ENCODE measurements around the gene BFSP2.
A peak's percentile ranks its signal among the peaks of the same experiment; 100 is the strongest.

Gene BFSP2

GRCh38 chr3:133384331-133385027, 15.4 kb upstream of the BFSP2 start:
- peak; percentile 100 for TF ChIP-seq CTCF (IDR thresholded peaks at IDR 0.05; ENCODE audit: low read depth, low read length)
- peak; percentile 95 for DNase-seq
- Histone ChIP-seq H3K4me3 (ENCODE audit: low read depth, low read length) (peak overlapping the region; percentile 34), H3K4me1 (peaks cover 39% of the 10 kb centered on the region), H3K36me3 (peaks cover 24% of the 10 kb centered on the region), H3K9me3 (no peaks in the 10 kb centered on the region), H3K27me3 (no peaks in the 10 kb centered on the region)

GRCh38 chr3:133386876-133387275, 13.0 kb upstream of the BFSP2 start:
- DNase-seq, result no peak
- Histone ChIP-seq H3K9me3 (no peaks in the 10 kb centered on the region), H3K4me1 (peaks cover 39% of the 10 kb centered on the region), H3K36me3 (peaks cover 29% of the 10 kb centered on the region), H3K27me3 (no peaks in the 10 kb centered on the region), H3K4me3 (ENCODE audit: low read depth, low read length) (no peak overlapping the region)
- TF ChIP-seq CTCF (IDR thresholded peaks at IDR 0.05; ENCODE audit: low read depth, low read length), result peak; percentile 41

GRCh38 chr3:133387341-133387740, 12.5 kb upstream of the BFSP2 start:
- Histone ChIP-seq H3K36me3 (peaks cover 31% of the 10 kb centered on the region), H3K9me3 (no peaks in the 10 kb centered on the region), H3K4me3 (ENCODE audit: low read depth, low read length) (no peak overlapping the region), H3K4me1 (peaks cover 39% of the 10 kb centered on the region), H3K27me3 (no peaks in the 10 kb centered on the region)
- TF ChIP-seq CTCF (IDR thresholded peaks at IDR 0.05; ENCODE audit: low read depth, low read length), result no peak
- DNase-seq, result no peak

GRCh38 chr3:133388696-133389395, 11.0 kb upstream of the BFSP2 start:
- DNase-seq, result peak; percentile 55
- Histone ChIP-seq H3K4me3 (ENCODE audit: low read depth, low read length) (no peak overlapping the region), H3K36me3 (peaks cover 46% of the 10 kb centered on the region), H3K27me3 (no peaks in the 10 kb centered on the region), H3K9me3 (no peaks in the 10 kb centered on the region), H3K4me1 (peaks cover 30% of the 10 kb centered on the region)
- TF ChIP-seq CTCF (IDR thresholded peaks at IDR 0.05; ENCODE audit: low read depth, low read length), result no peak

- H3K4me3 ChIP-seq (ENCODE audit: low read depth, low read length), result no peak overlapping the region
- DNase-seq, result no peak
- peaks cover 57% of the 10 kb centered on the region for H3K36me3 ChIP-seq
- no peaks in the 10 kb centered on the region for H3K9me3 ChIP-seq
- TF ChIP-seq CTCF (IDR thresholded peaks at IDR 0.05; ENCODE audit: low read depth, low read length), result no peak
- no peaks in the 10 kb centered on the region for H3K27me3 ChIP-seq
- H3K4me1 ChIP-seq, result peaks cover 22% of the 10 kb centered on the region
Observed at GRCh38 chr3:133390715-133391114, 9.1 kb upstream of the BFSP2 start.

- no peaks in the 10 kb centered on the region for H3K27me3 ChIP-seq
- no peak for DNase-seq
- H3K4me1 ChIP-seq, result peaks cover 14% of the 10 kb centered on the region
- H3K36me3 ChIP-seq, result peaks cover 62% of the 10 kb centered on the region
- no peaks in the 10 kb centered on the region for H3K9me3 ChIP-seq
- no peak for TF ChIP-seq CTCF (IDR thresholded peaks at IDR 0.05; ENCODE audit: low read depth, low read length)
- H3K4me3 ChIP-seq (ENCODE audit: low read depth, low read length), result no peak overlapping the region
Observed at GRCh38 chr3:133393204-133393603, 6.7 kb upstream of the BFSP2 start.
